IMR-90 (cell line): ENCODE results near the gene KCTD4. TPM values are rescaled to one million over a fixed set of nuclear protein-coding genes. Genes with fewer than 3 reads are reported as not detected.

Experiments used
- ATAC-seq: fragments of 200-7000 bp; cut with Tn5 transposase; 2 replicates; pipeline ENCODE4 v1.9.1; 2020; ENCODE audit warnings: low read depth, mild to moderate bottlenecking, moderate library complexity
- BruUV-seq: library from RNA; stranded (reverse); fragments of 400-500 nt; replicated peaks from 2 replicates; lab custom pipeline; 2021; lab: Mats Ljungman, UMichigan
- CTCF ChIA-PET: fragments of 300-600 bp; formaldehyde crosslinking; extraction: SDS; loops from one replicate; lab custom pipeline; 2021; ENCODE audit warnings: antibody characterized with exemption; lab: Yijun Ruan, JAX
- POLR2A ChIA-PET: fragments of 300-600 bp; sonication (Branson Sonifier 250); formaldehyde crosslinking; loops from one replicate; lab custom pipeline; 2022; ENCODE audit warnings: antibody characterized with exemption; ENCODE audit not compliant: unreplicated experiment; lab: Charles Lee
- DNase-seq: peaks from one replicate; pipeline ENCODE4 v3.0.0; 2013
- H2AFZ ChIP-seq: replicated peaks from 2 replicates; pipeline ENCODE3; 2013; ENCODE audit warnings: low read length, mild to moderate bottlenecking; ENCODE audit not compliant: poor library complexity
- H2AK5ac ChIP-seq: 2 replicates; pipeline ENCODE4 v1.6.1; 2013; ENCODE audit warnings: low read depth, low read length, inconsistent platforms
- H2AK9ac ChIP-seq: replicated peaks from 2 replicates; pipeline ENCODE3; 2013; ENCODE audit warnings: mild to moderate bottlenecking, low read depth, low read length, moderate library complexity; ENCODE audit not compliant: poor library complexity
- H2BK120ac ChIP-seq: 2 replicates; pipeline ENCODE4 v1.6.1; 2013; ENCODE audit warnings: low read depth, low read length, inconsistent platforms
- H2BK15ac ChIP-seq: 3 replicates; pipeline ENCODE4 v1.6.1; 2013; ENCODE audit warnings: low read depth, low read length, inconsistent platforms
- H2BK20ac ChIP-seq: 2 replicates; pipeline ENCODE4 v1.6.1; 2013; ENCODE audit warnings: low read depth, mild to moderate bottlenecking, inconsistent platforms, low read length, moderate library complexity
- H2BK5ac ChIP-seq: 2 replicates; pipeline ENCODE4 v1.6.1; 2013; ENCODE audit warnings: mild to moderate bottlenecking, low read depth, low read length, inconsistent platforms; ENCODE audit not compliant: poor library complexity, severe bottlenecking
- H3K14ac ChIP-seq: replicated peaks from 2 replicates; pipeline ENCODE4 v1.6.1; 2013; ENCODE audit warnings: low read depth, low read length, inconsistent platforms
- H3K18ac ChIP-seq: 2 replicates; pipeline ENCODE4 v1.6.1; 2013; ENCODE audit warnings: low read depth, low read length, control low read depth
- H3K23ac ChIP-seq: 2 replicates; pipeline ENCODE4 v1.6.1; 2013; ENCODE audit warnings: low read depth, low read length, inconsistent platforms
- H3K27ac ChIP-seq: 2 replicates; pipeline ENCODE4 v1.5.1; 2013; ENCODE audit warnings: mild to moderate bottlenecking, control low read depth, low read length; ENCODE audit not compliant: insufficient read depth
- H3K27me3 ChIP-seq: 2 replicates; pipeline ENCODE4 v1.6.1; 2013; ENCODE audit warnings: low read length; ENCODE audit not compliant: control insufficient read depth, insufficient read depth
- H3K36me3 ChIP-seq: 2 replicates; pipeline ENCODE4 v1.6.1; 2013; ENCODE audit warnings: low read length, mixed read lengths; ENCODE audit not compliant: control insufficient read depth, insufficient read depth
- H3K4ac ChIP-seq: 2 replicates; pipeline ENCODE4 v1.6.1; 2013; ENCODE audit warnings: low read depth, low read length, inconsistent platforms
- H3K4me1 ChIP-seq: 2 replicates; pipeline ENCODE4 v1.6.1; 2013; ENCODE audit warnings: low read length, mixed read lengths; ENCODE audit not compliant: control insufficient read depth, insufficient read depth
- H3K4me2 ChIP-seq: 2 replicates; pipeline ENCODE4 v1.6.1; 2013; ENCODE audit warnings: low read depth, mild to moderate bottlenecking, control low read depth, low read length, moderate library complexity
- H3K4me3 ChIP-seq: 2 replicates; pipeline ENCODE4 v1.5.1; 2013; ENCODE audit warnings: low read depth, mild to moderate bottlenecking, control low read depth, low read length, moderate library complexity; ENCODE audit not compliant: insufficient read depth
- H3K56ac ChIP-seq: 2 replicates; pipeline ENCODE4 v1.6.1; 2013; ENCODE audit warnings: low read length, inconsistent platforms; ENCODE audit not compliant: insufficient read depth; ENCODE audit errors: extremely low read depth
- H3K79me1 ChIP-seq, 2 experiments: 2 replicates each; pipeline ENCODE4 v1.6.1; 2013; ENCODE audit warnings: low read length in 2 of 2, inconsistent platforms in 1 of 2, low read depth in 1 of 2
- H3K9ac ChIP-seq: 2 replicates; pipeline ENCODE4 v1.6.1; 2013; ENCODE audit warnings: low read depth, low read length, control low read depth
- H3K9me1 ChIP-seq: 2 replicates; pipeline ENCODE4 v1.6.1; 2013; ENCODE audit warnings: low read length, inconsistent platforms; ENCODE audit not compliant: insufficient read depth
- H3K9me3 ChIP-seq: 2 replicates; pipeline ENCODE4 v1.6.1; 2013; ENCODE audit warnings: low read length; ENCODE audit not compliant: control insufficient read depth, insufficient read depth
- H4K20me1 ChIP-seq: 2 replicates; pipeline ENCODE4 v1.6.1; 2013; ENCODE audit warnings: low read length, inconsistent platforms; ENCODE audit not compliant: insufficient read depth
- H4K5ac ChIP-seq: 2 replicates; pipeline ENCODE4 v1.6.1; 2013; ENCODE audit warnings: mild to moderate bottlenecking, low read depth, low read length, control low read depth
- H4K8ac ChIP-seq, 2 experiments: 2 replicates each; pipeline ENCODE4 v1.6.1; 2013; ENCODE audit warnings: low read depth in 2 of 2, low read length in 2 of 2, control low read depth in 1 of 2, inconsistent platforms in 1 of 2
- H4K91ac ChIP-seq: 2 replicates; pipeline ENCODE4 v1.6.1; 2013; ENCODE audit warnings: low read depth, low read length, inconsistent platforms; ENCODE audit not compliant: insufficient read depth
- CTCF ChIP-seq: conservative IDR thresholded peaks from 2 replicates; pipeline ENCODE4 v1.5.1; 2012; ENCODE audit warnings: mild to moderate bottlenecking, low read depth, low read length, improper control_type of control experiment
- FOS ChIP-seq: fragments of 150-350 bp; IDR thresholded peaks from 2 replicates; pipeline ENCODE4 v1.6.1; 2016; ENCODE audit warnings: low read depth, low read length
- MAZ ChIP-seq: IDR thresholded peaks from 2 replicates; pipeline ENCODE4 v1.6.1; 2012; ENCODE audit warnings: low read depth, mild to moderate bottlenecking, low read length, improper control_type of control experiment, moderate library complexity, borderline replicate concordance
- dilution Hi-C: fragments of 300-500 bp; cut with HindIII; formaldehyde crosslinking; loops from one replicate; pipeline ENCODE4 v1.14.3; 2018; ENCODE audit warnings: low sequenced_read_pairs; ENCODE audit not compliant: unreplicated experiment
- in situ Hi-C: fragments of 300-500 bp; cut with MboI; formaldehyde crosslinking; loops from 3 replicates; pipeline ENCODE4 v1.14.3; 2019; ENCODE audit warnings: low sequenced_read_pairs, inconsistent platforms, mixed read lengths
- intact Hi-C: fragments of 100-400 bp; cut with micrococcal nuclease; formaldehyde crosslinking; loops from 2 replicates; pipeline ENCODE4 v1.10.0; 2022
- polyA plus RNA-seq, 3 experiments: library from polyadenylated mRNA; depleted of rRNA; stranded (reverse); fragments of >200 nt; gene quantifications; 2 replicates each; pipeline ENCODE4 v1.2.3, GENCODE V29; 2012; ENCODE audit warnings: low replicate concordance in 1 of 3
- total RNA-seq: library from RNA; depleted of rRNA; stranded (reverse); fragments of >200 nt; gene quantifications from 2 replicates; pipeline ENCODE4 v1.2.3, GENCODE V29; 2012
- TF ChIP-seq, protein P1 (sequence below): fragments of 150-350 bp; IDR thresholded peaks from 2 replicates; pipeline ENCODE4 v1.6.1; 2017; ENCODE audit warnings: mild to moderate bottlenecking, antibody characterized with exemption, low read length, low read depth

The KCTD4 gene
- total and polyA plus RNA-seq, 2 of the 4 experiments (the other 2 are of a cell fraction) = 0.53 to 0.72 TPM

DNA sequence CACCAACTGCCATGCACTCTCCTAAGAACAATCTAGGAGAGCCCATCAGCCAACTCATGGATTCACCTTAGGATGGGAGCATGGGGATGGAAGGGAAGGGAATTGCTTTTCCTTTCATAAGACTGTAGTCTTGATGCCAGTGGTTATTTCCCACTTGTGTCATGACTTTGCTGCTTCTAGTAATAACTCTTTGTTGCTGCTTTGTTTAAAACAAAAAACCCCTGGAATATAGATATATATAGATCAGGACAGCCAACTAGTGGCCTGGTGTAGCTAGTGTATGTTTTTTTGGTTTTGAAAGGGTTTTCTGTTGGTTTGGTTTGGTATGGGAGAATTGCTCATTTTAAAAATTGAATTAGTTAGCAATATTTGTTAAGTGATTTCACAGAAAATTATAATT lies 39.3 kb upstream of the KCTD4 start:
- ATAC-seq = no peak
- Histone ChIP-seq H3K9ac (no peak overlapping the region), H2AFZ (no peak overlapping the region), H3K14ac (no peak overlapping the region), H2AK9ac (no peak overlapping the region), H3K27ac (no peak overlapping the region), H3K36me3 (no peaks in the 10 kb centered on the region), H3K4me2 (no peak overlapping the region), H3K27me3 (no peaks in the 10 kb centered on the region), H3K4ac (no peak overlapping the region), H3K9me1 (peaks cover 4% of the 10 kb centered on the region), H3K4me1 (peaks cover 3% of the 10 kb centered on the region; the same call in 1 of the 2 replicates), H3K18ac (peak overlapping the region; percentile 69; the same call in 1 of the 2 replicates), H4K5ac (peak overlapping the region; percentile 93; the same call in 1 of the 2 replicates), H2BK5ac (peak overlapping the region; percentile 56), H2BK20ac (no peak overlapping the region), H4K91ac (peak overlapping the region; percentile 58; the same call in 1 of the 2 replicates), H4K8ac (no peak overlapping the region), H3K9me3 (no peaks in the 10 kb centered on the region), H3K79me1 (peaks cover 18 to 57% of the 10 kb centered on the region in 2 experiments), H3K4me3 (no peak overlapping the region), H3K56ac (no peak overlapping the region), H3K23ac (no peak overlapping the region), H2AK5ac (peak overlapping the region; percentile 87; the same call in 1 of the 2 replicates), H2BK120ac (no peak overlapping the region; the same call in 1 of the 2 replicates), H2BK15ac (0 out of 3 replicates have a peak overlapping the region, but pooled peaks have one; percentile 53), H4K20me1 (no peaks in the 10 kb centered on the region; the same call in 1 of the 2 replicates)
- dilution Hi-C loops (no loop called here), intact Hi-C loops (loop anchor here (5.0 kb wide), 1 partner anchor 33 kb away; no protein-coding TSS in a partner anchor), in situ Hi-C loops (no loop called here)
- no peak for TF ChIP-seq MAZ
- TF ChIP-seq, protein P1, sequence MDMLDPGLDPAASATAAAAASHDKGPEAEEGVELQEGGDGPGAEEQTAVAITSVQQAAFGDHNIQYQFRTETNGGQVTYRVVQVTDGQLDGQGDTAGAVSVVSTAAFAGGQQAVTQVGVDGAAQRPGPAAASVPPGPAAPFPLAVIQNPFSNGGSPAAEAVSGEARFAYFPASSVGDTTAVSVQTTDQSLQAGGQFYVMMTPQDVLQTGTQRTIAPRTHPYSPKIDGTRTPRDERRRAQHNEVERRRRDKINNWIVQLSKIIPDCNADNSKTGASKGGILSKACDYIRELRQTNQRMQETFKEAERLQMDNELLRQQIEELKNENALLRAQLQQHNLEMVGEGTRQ = no peak
- no peak for TF ChIP-seq FOS
- no peak for TF ChIP-seq CTCF
- peak; percentile 26 for DNase-seq
- no TSS peak for BruUV-seq
- CTCF ChIA-PET = interaction anchor here (0.6 to 1.3 kb wide), 5 partner anchors 9 to 201 kb away, joined by 3 to 7 read pairs (median 3); no protein-coding TSS in a partner anchor
- POLR2A ChIA-PET = no interaction called here
